NCI-H82 treated with DMSO at 0.1 percent for 48 hours (cell line): ENCODE results near the gene SND1.

Experiments used
- DNase-seq: peaks from one replicate; lab custom pipeline; 2025; ENCODE audit not compliant: unreplicated experiment; lab: John Stamatoyannopoulos, UW

SND1 gene

GRCh38 chr7:128121711-128122530 is 469.9 kb downstream of the SND1 start:
- no peak for DNase-seq

GRCh38 chr7:128122576-128123290 is 470.7 kb downstream of the SND1 start:
- DNase-seq = no peak

- DNase-seq = peak; percentile 29
Measured at GRCh38 chr7:128123291-128124037, 471.5 kb downstream of the SND1 start.

GRCh38 chr7:128124786-128125185 is 472.8 kb downstream of the SND1 start:
- no peak for DNase-seq

GRCh38 chr7:128125816-128126215 is 473.8 kb downstream of the SND1 start:
- DNase-seq = no peak

GRCh38 chr7:128128401-128128800 is 476.4 kb downstream of the SND1 start:
- no peak for DNase-seq

GRCh38 chr7:128129224-128129864 is 477.4 kb downstream of the SND1 start:
- no peak for DNase-seq

- no peak for DNase-seq
Measured at GRCh38 chr7:128131115-128131514, 479.1 kb downstream of the SND1 start.

- no peak for DNase-seq
Measured at GRCh38 chr7:128131731-128132130, 479.7 kb downstream of the SND1 start.

- DNase-seq = no peak
Measured at GRCh38 chr7:128132426-128133069, 480.6 kb downstream of the SND1 start.

- DNase-seq = no peak
Measured at GRCh38 chr7:128135159-128135514, 483.1 kb downstream of the SND1 start.

- DNase-seq = peak; percentile 22
Measured at GRCh38 chr7:128135515-128136214, 483.7 kb downstream of the SND1 start.

- DNase-seq = no peak
Measured at GRCh38 chr7:128136215-128136597, 484.2 kb downstream of the SND1 start.

GRCh38 chr7:128137181-128137580 is 485.2 kb downstream of the SND1 start:
- no peak for DNase-seq

GRCh38 chr7:128139406-128139805 is 487.4 kb downstream of the SND1 start:
- no peak for DNase-seq

- no peak for DNase-seq
Measured at GRCh38 chr7:128141683-128142195, 489.7 kb downstream of the SND1 start.
